ENCODE measurements around the gene NDUFS6. TPM values are rescaled to one million over a fixed set of nuclear protein-coding genes. Genes with fewer than 3 reads are reported as not detected.

Gene NDUFS6
- total RNA-seq, 4 donors from 2014 or later, result 22.0 to 86.9 (median 49.7) TPM

- 76 to 78% methylated on average over 14 of the region's 14 CpGs for WGBS, 2 donors
- TF ChIP-seq, protein P1, sequence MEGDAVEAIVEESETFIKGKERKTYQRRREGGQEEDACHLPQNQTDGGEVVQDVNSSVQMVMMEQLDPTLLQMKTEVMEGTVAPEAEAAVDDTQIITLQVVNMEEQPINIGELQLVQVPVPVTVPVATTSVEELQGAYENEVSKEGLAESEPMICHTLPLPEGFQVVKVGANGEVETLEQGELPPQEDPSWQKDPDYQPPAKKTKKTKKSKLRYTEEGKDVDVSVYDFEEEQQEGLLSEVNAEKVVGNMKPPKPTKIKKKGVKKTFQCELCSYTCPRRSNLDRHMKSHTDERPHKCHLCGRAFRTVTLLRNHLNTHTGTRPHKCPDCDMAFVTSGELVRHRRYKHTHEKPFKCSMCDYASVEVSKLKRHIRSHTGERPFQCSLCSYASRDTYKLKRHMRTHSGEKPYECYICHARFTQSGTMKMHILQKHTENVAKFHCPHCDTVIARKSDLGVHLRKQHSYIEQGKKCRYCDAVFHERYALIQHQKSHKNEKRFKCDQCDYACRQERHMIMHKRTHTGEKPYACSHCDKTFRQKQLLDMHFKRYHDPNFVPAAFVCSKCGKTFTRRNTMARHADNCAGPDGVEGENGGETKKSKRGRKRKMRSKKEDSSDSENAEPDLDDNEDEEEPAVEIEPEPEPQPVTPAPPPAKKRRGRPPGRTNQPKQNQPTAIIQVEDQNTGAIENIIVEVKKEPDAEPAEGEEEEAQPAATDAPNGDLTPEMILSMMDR (IDR thresholded peaks at IDR 0.05), result no peak
- no peak for TF ChIP-seq POLR2A (IDR thresholded peaks at IDR 0.05)
- DNase-seq (ENCODE audit: low spot score in 2 of 2), result peak in 1 of 2 donors; percentile 74
- intact Hi-C loops (cut with DNase I; ENCODE audit: low total_unique reads), result no loop called here
- H3K4me3 ChIP-seq (ENCODE audit: low read depth, poor library complexity, severe bottlenecking), result no peak overlapping the region
Measured at GRCh38 chr5:1755321-1755949, 45.8 kb upstream of the NDUFS6 start.

DNA sequence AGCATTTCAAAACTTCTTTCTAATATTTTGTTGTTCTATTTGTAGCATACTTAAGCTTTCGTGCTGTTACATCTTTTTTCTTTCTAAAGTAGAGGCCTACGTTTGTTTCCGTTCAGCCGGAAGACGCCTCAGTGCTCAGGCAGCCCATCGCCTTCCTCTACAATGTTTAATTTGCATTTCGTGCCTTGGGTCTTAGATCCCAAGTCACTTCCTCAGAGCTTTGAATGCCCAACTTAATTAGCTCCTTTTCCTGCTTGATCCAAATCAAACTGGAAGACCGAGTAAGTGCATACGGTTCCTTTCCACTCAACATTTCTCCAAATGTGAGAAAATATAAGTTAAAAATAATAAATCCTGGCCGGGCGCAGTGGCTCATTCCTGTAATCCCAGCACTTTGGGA is 44.7 kb upstream of the NDUFS6 start:
- intact Hi-C loops (cut with DNase I; ENCODE audit: low total_unique reads), result no loop called here
- H3K4me3 ChIP-seq (ENCODE audit: low read depth, poor library complexity, severe bottlenecking), result no peak overlapping the region
- DNase-seq (ENCODE audit: low spot score in 2 of 2), result no peak
- 77 to 81% methylated on average over 11 of the region's 11 CpGs for WGBS, 2 donors
- TF ChIP-seq, protein P1 (IDR thresholded peaks at IDR 0.05), result no peak
- no peak for TF ChIP-seq POLR2A (IDR thresholded peaks at IDR 0.05)

- peak in 1 of 2 donors; percentile 68 for DNase-seq (ENCODE audit: low spot score in 2 of 2)
- intact Hi-C loops (cut with DNase I; ENCODE audit: low total_unique reads), result no loop called here
- no peak overlapping the region for H3K4me3 ChIP-seq (ENCODE audit: low read depth, poor library complexity, severe bottlenecking)
- 89% methylated on average over 6 to 10 of the region's 10 CpGs for WGBS, 2 donors
- no peak for TF ChIP-seq POLR2A (IDR thresholded peaks at IDR 0.05)
- TF ChIP-seq, protein P1 (IDR thresholded peaks at IDR 0.05), result no peak
Measured at GRCh38 chr5:1757511-1757910, 43.7 kb upstream of the NDUFS6 start.

GRCh38 chr5:1758574-1758973 is 42.6 kb upstream of the NDUFS6 start:
- no peak for DNase-seq (ENCODE audit: low spot score in 2 of 2)
- 77 to 96% methylated on average over 3 of the region's 3 CpGs for WGBS, 2 donors
- intact Hi-C loops (cut with DNase I; ENCODE audit: low total_unique reads), result no loop called here
- H3K4me3 ChIP-seq (ENCODE audit: low read depth, poor library complexity, severe bottlenecking), result no peak overlapping the region
- TF ChIP-seq, protein P1 (IDR thresholded peaks at IDR 0.05), result no peak
- TF ChIP-seq POLR2A (IDR thresholded peaks at IDR 0.05), result no peak

DNA sequence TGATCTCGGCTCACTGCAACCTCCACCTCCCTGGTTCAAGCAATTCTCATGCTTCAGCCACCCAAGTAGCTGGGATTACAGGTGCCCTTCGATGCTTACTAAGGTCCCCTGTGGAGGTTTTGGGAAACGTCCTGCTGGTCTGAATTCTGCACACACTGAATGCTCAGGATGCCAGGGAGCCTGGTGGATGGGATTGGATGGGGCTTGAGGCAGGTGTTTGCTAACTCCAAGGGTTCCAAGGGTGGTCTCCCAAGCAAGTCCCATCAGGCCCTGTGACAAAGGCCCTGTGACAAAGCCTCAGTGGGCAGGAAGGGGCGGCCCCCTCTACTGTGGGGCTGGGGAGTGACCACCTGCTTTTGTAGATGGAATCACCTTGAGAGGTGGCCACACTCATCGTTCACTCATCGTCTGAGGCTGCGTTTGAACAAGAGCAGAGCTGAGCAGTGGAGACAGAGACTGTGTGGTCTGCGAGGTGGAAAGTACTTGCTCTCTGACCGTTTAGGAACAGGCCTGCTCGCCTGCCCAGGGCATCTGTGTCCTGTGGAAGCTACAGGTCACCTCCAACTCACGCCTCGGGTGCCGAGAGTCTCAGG is 41.7 kb upstream of the NDUFS6 start:
- WGBS, 2 donors, result 80 to 82% methylated on average over 13 of the region's 13 CpGs
- DNase-seq (ENCODE audit: low spot score in 2 of 2), result peak in 1 of 2 donors; percentile 74
- no peak for TF ChIP-seq POLR2A (IDR thresholded peaks at IDR 0.05)
- TF ChIP-seq, protein P1 (IDR thresholded peaks at IDR 0.05), result no peak
- intact Hi-C loops (cut with DNase I; ENCODE audit: low total_unique reads), result no loop called here
- H3K4me3 ChIP-seq (ENCODE audit: low read depth, poor library complexity, severe bottlenecking), result no peak overlapping the region

All from lower leg skin (tissue), 4 donors.